ENCODE data around the gene CCDC179.

The CCDC179 gene

DNA sequence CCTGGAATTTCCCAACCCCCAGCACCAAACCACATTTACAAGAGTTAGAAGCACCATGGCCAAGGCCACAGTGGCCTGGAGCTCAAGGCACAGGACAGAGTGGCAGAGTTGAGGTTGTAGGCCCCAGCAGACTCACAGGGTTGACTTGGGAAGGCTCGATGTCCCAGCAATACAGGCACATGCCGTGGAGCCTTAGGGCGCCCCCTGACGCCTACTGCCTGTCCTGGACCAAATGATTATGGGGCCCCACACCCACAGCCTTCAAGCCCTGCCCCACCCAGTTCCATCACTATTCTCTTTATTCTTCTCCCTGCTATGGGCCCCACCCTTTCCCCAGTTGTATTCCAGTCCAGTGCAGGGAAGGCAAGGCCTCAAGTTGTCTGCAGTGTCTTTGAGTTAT is at the start of gene CCDC179:
Gene CCDC179 (minus strand): TSS at position 234 of the 400 bp plus-strand sequence. CDS start 53 bp downstream, at position 181.
- H3K4me3 ChIP-seq (ENCODE audit: low read length), result no peak within 1 kb of the TSS
- no peak for DNase-seq (ENCODE audit: low read depth)
- TF ChIP-seq, protein P1, sequence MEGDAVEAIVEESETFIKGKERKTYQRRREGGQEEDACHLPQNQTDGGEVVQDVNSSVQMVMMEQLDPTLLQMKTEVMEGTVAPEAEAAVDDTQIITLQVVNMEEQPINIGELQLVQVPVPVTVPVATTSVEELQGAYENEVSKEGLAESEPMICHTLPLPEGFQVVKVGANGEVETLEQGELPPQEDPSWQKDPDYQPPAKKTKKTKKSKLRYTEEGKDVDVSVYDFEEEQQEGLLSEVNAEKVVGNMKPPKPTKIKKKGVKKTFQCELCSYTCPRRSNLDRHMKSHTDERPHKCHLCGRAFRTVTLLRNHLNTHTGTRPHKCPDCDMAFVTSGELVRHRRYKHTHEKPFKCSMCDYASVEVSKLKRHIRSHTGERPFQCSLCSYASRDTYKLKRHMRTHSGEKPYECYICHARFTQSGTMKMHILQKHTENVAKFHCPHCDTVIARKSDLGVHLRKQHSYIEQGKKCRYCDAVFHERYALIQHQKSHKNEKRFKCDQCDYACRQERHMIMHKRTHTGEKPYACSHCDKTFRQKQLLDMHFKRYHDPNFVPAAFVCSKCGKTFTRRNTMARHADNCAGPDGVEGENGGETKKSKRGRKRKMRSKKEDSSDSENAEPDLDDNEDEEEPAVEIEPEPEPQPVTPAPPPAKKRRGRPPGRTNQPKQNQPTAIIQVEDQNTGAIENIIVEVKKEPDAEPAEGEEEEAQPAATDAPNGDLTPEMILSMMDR (conservative IDR thresholded peaks at IDR 0.05; ENCODE audit: low read length), result no peak

DNA sequence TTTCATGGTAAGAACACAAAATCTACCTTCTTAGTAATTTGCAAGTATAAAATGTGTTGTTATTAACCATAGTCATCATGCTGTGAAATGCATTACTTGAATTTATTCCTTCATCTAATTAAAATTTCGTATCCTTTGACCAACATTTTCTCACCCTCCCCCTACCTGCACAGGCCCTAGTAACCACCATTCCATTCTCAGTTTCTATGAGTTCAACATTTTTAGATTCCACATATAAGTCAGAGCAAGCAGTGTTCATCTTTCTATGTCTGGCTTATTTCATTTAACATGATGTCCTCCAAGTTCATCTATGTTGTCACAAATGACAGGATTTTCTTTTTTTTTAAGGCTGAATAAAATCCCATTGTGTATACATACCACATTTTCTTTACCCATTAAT is 43.5 kb upstream of the CCDC179 start:
- TF ChIP-seq, protein P1 (conservative IDR thresholded peaks at IDR 0.05; ENCODE audit: low read length), result no peak
- no peak overlapping the region for H3K4me3 ChIP-seq (ENCODE audit: low read length)
- DNase-seq (ENCODE audit: low read depth), result no peak

DNA sequence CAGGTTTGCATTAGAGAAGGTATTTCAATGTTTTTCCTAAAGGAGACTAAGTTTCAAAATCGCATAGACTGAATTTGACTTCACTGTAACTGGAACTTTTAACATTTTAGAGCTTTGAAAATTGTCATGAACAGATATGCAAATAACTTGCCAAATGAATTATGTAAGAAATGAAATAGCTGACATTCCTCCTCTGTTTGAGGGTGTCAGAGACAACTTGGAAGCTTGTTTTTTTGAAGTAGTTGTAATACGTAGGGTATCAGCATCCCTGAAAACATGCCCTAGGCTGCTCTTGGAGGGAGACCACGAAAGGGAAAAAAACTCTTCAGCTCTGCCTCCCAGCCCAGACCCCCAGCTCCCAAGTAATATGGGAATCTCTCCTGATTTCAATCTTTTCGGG is 41.3 kb upstream of the CCDC179 start:
- no peak for DNase-seq (ENCODE audit: low read depth)
- TF ChIP-seq, protein P1 (conservative IDR thresholded peaks at IDR 0.05; ENCODE audit: low read length), result no peak
- no peak overlapping the region for H3K4me3 ChIP-seq (ENCODE audit: low read length)

DNA sequence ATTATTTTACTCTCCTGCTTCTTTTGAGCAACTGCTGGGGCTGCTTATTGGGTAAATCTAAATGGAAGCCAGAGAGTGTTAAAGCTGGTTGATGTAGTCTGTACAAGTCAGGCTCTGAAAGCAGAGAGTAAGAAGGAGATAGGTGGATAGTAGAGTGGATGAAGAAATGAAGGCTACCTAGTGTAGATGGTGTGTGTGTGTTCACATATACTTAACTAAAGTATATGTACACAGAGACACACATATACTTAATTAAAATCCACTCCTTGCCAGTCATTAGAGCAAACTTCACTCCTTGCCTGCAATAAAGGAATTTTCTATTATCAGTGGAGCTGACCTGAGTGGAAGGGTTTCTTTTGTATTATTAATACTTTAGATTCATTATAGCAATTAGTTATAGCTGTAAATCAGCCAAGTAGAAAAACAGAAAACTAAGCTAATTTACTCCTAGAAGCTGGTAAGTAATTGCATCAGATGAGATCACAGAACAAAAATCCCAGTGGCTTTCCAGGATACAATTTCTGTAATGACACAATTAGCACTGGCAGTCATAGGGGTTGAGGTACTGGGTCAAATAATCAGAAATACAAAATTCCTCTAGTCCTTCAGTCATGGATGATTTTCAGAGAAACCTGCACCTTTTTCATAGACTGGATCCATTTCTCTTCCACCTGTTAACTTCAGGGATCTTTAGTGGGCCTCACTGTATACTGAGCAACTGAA is 40.7 kb upstream of the CCDC179 start:
- TF ChIP-seq, protein P1 (conservative IDR thresholded peaks at IDR 0.05; ENCODE audit: low read length), result no peak
- no peak for DNase-seq (ENCODE audit: low read depth)
- H3K4me3 ChIP-seq (ENCODE audit: low read length), result no peak overlapping the region

DNA sequence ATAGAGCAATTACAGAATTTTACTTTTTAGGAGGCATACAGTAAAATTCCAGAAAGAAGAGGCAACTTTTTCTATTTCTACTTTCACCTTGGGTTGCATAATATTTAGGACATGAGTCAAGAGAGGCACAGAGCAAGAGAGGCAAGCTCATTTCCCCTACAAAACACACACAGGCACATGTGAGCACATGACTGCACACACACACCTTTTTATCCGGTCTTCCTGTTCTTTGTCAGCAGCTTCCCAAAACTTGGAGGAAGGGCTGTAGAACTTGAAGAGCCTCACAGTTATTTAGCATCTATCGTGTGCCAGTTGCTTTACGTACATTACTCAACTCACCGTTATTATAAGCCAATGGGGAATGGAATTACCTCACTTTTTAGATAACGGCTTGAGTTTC is 37.8 kb upstream of the CCDC179 start:
- H3K4me3 ChIP-seq (ENCODE audit: low read length), result no peak overlapping the region
- TF ChIP-seq, protein P1 (conservative IDR thresholded peaks at IDR 0.05; ENCODE audit: low read length), result no peak
- DNase-seq (ENCODE audit: low read depth), result no peak

DNA sequence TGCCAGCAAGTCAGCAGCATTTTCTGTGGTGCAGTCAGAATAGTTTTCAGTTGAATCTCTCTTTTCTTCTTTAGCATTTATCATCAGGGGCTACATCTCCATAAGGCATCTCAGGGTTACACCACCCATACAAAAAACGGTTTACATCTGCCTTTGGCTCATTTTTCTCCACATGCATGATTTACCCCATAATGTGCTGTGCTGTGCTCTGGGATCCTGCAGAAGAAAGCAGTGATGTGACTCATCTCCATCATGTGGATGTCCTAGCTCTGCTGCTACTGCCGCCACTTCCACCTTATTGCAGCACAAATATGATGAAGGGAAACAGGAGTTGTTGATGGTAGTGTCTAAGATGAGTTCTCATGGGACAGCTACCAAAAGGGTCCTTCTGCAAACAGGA is 30.0 kb upstream of the CCDC179 start:
- DNase-seq (ENCODE audit: low read depth), result no peak
- no peak overlapping the region for H3K4me3 ChIP-seq (ENCODE audit: low read length)
- TF ChIP-seq, protein P1 (conservative IDR thresholded peaks at IDR 0.05; ENCODE audit: low read length), result no peak

DNA sequence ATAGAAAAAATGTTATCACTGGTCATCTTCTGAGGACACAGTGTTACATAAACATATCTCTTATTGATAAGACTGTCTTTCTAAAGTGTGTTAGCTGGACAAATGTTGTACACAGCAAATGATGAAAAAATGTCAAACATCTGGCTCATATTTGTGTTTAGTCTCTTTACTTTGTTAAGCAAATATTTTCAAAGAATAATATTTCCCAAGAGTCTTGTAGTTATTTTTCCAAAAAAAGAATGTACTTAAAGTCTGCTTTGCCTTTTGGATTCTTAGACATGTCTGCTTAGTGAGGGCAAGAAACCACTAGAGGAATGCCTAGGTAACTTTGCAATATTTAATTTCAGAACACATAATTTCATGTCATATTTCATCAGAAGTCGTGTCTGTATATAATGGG is 23.9 kb upstream of the CCDC179 start:
- peak; percentile 25 for DNase-seq (ENCODE audit: low read depth)
- TF ChIP-seq, protein P1 (conservative IDR thresholded peaks at IDR 0.05; ENCODE audit: low read length), result no peak
- H3K4me3 ChIP-seq (ENCODE audit: low read length), result no peak overlapping the region
